H1 (cell line): Measurements from ENCODE around the gene TP63. TPM values are rescaled to one million over a fixed set of nuclear protein-coding genes. Genes with fewer than 3 reads are reported as not detected.

ENCODE experiments used
- CTCF ChIA-PET: fragments of 300-600 bp; sonication (Branson Sonifier 250); formaldehyde crosslinking; loops from one replicate; lab custom pipeline; 2021; ENCODE audit not compliant: partially characterized antibody; lab: Charles Lee
- POLR2A ChIA-PET: fragments of 300-600 bp; sonication (Branson Sonifier 250); formaldehyde crosslinking; loops from one replicate; lab custom pipeline; 2021; ENCODE audit warnings: inconsistent platforms; ENCODE audit not compliant: partially characterized antibody; lab: Charles Lee
- DNase-seq, 2 experiments: peaks; one replicate each; pipeline versions ENCODE4 v3.0.0 to v3.0.0-alpha.2; 2010 to 2022; ENCODE audit warnings: low spot score in 2 of 2, low read depth in 1 of 2, mixed read lengths in 1 of 2
- FAIRE-seq: peaks from 2 replicates; lab custom pipeline; 2011; peaks lifted over from hg19 to GRCh38; lab: Jason Lieb, UNC
- H2AFZ ChIP-seq: 2 replicates; pipeline ENCODE4 v1.8.1; 2012; ENCODE audit warnings: low read length, inconsistent platforms
- H2AK5ac ChIP-seq: 2 replicates; pipeline ENCODE4 v1.6.1; 2013; ENCODE audit warnings: low read depth, low read length
- H2BK120ac ChIP-seq: replicated peaks from 2 replicates; pipeline ENCODE3; 2013; ENCODE audit warnings: low read depth, low read length, inconsistent platforms
- H2BK12ac ChIP-seq: 2 replicates; pipeline ENCODE4 v1.6.1; 2013; ENCODE audit warnings: low read depth, low read length
- H2BK15ac ChIP-seq: 2 replicates; pipeline ENCODE4 v1.6.1; 2013; ENCODE audit warnings: low read length
- H2BK20ac ChIP-seq: 2 replicates; pipeline ENCODE4 v1.6.1; 2013; ENCODE audit warnings: low read length
- H2BK5ac ChIP-seq: 2 replicates; pipeline ENCODE4 v1.6.1; 2013; ENCODE audit warnings: low read depth, low read length
- H3K14ac ChIP-seq: 2 replicates; pipeline ENCODE4 v1.6.1; 2013; ENCODE audit warnings: inconsistent platforms; ENCODE audit not compliant: insufficient read length
- H3K18ac ChIP-seq: 2 replicates; pipeline ENCODE4 v1.6.1; 2013; ENCODE audit warnings: low read length; ENCODE audit errors: extremely low read depth
- H3K23ac ChIP-seq: 2 replicates; pipeline ENCODE4 v1.6.1; 2013; ENCODE audit warnings: inconsistent platforms; ENCODE audit not compliant: insufficient read length
- H3K23me2 ChIP-seq: 2 replicates; pipeline ENCODE4 v1.6.1; 2013; ENCODE audit warnings: low read depth, low read length
- H3K27ac ChIP-seq: 2 replicates; pipeline ENCODE4 v1.6.1; 2011; ENCODE audit warnings: low read depth, low read length, inconsistent platforms
- H3K27me3 ChIP-seq, 4 experiments: replicated peaks in 1 of 4; 1 replicate in 1 of 4; 2 replicates in 3 of 4; pipeline versions ENCODE4 v1.6.1 to v1.8.1; 2011 to 2013; ENCODE audit warnings: low read length in 3 of 4, mild to moderate bottlenecking in 3 of 4, inconsistent platforms in 2 of 4, mixed read lengths in 2 of 4, moderate library complexity in 1 of 4; ENCODE audit not compliant: control insufficient read depth in 3 of 4, insufficient read depth in 3 of 4; ENCODE audit errors: extremely low read depth in 1 of 4
- H3K36me3 ChIP-seq, 4 experiments: 2 replicates each; pipeline versions ENCODE4 v1.6.1 to v1.8.1; 2011 to 2013; ENCODE audit warnings: mild to moderate bottlenecking in 4 of 4, low read length in 3 of 4, moderate library complexity in 2 of 4, control low read depth in 1 of 4, inconsistent platforms in 1 of 4; ENCODE audit not compliant: insufficient read depth in 4 of 4, control insufficient read depth in 2 of 4
- H3K4ac ChIP-seq: replicated peaks from 2 replicates; pipeline ENCODE3; 2013; ENCODE audit warnings: low read length, low read depth, mixed read lengths, inconsistent platforms; ENCODE audit not compliant: insufficient read length
- H3K4me1 ChIP-seq, 4 experiments: replicated peaks in 1 of 4; 1 replicate in 1 of 4; 2 replicates in 3 of 4; pipeline versions ENCODE4 v1.6.1 to v1.8.1; 2011 to 2013; ENCODE audit warnings: low read length in 3 of 4, inconsistent platforms in 2 of 4, mixed read lengths in 1 of 4; ENCODE audit not compliant: insufficient read depth in 4 of 4, control insufficient read depth in 3 of 4
- H3K4me2 ChIP-seq, 2 experiments: 2 replicates each; pipeline versions ENCODE4 v1.6.1 to v1.8.1; 2011 to 2013; ENCODE audit warnings: low read depth in 2 of 2, low read length in 2 of 2, control low read depth in 1 of 2, inconsistent platforms in 1 of 2, mild to moderate bottlenecking in 1 of 2; ENCODE audit not compliant: insufficient read depth in 1 of 2
- H3K4me3 ChIP-seq, 4 experiments: fragments of 200-600, 300-600 bp in 1 of 4; sonication (generic), shearing (Covaris generic), sonication (Bioruptor Twin) in 1 of 4; 2 replicates each; pipeline versions ENCODE4 v1.5.1 to v1.8.1; 2011 to 2016; ENCODE audit warnings: low read length in 4 of 4, low read depth in 3 of 4, control low read depth in 2 of 4, inconsistent platforms in 2 of 4, mild to moderate bottlenecking in 2 of 4, mixed read lengths in 1 of 4, moderate library complexity in 1 of 4; ENCODE audit not compliant: insufficient read depth in 2 of 4; ENCODE audit errors: extremely low read depth in 1 of 4
- H3K56ac ChIP-seq: replicated peaks from 2 replicates; pipeline ENCODE3; 2013; ENCODE audit warnings: low read depth, mild to moderate bottlenecking, mixed read lengths, low read length, inconsistent platforms; ENCODE audit not compliant: insufficient read length
- H3K79me1 ChIP-seq: 2 replicates; pipeline ENCODE4 v1.6.1; 2013; ENCODE audit warnings: low read depth, low read length, control low read depth
- H3K79me2 ChIP-seq, 2 experiments: 2 replicates each; pipeline versions ENCODE4 v1.6.1 to v1.8.1; 2012 to 2013; ENCODE audit warnings: low read length in 2 of 2, mild to moderate bottlenecking in 2 of 2, inconsistent platforms in 1 of 2; ENCODE audit not compliant: insufficient read depth in 2 of 2, control insufficient read depth in 1 of 2
- H3K9ac ChIP-seq, 4 experiments: replicated peaks in 1 of 4; 1 replicate in 1 of 4; 2 replicates in 3 of 4; pipeline versions ENCODE4 v1.6.1 to v1.8.1; 2011 to 2013; ENCODE audit warnings: low read depth in 3 of 4, low read length in 3 of 4, control low read depth in 2 of 4, mild to moderate bottlenecking in 2 of 4, moderate library complexity in 2 of 4, inconsistent platforms in 1 of 4; ENCODE audit errors: extremely low read depth in 1 of 4
- H3K9me3 ChIP-seq, 2 experiments: 2 replicates each; pipeline versions ENCODE4 v1.6.1 to v1.8.1; 2012 to 2013; ENCODE audit warnings: mild to moderate bottlenecking in 2 of 2, moderate library complexity in 2 of 2, control low read depth in 1 of 2, inconsistent platforms in 1 of 2, low read depth in 1 of 2, low read length in 1 of 2, mixed read lengths in 1 of 2; ENCODE audit not compliant: insufficient read depth in 2 of 2
- H4K20me1 ChIP-seq, 2 experiments: replicated peaks in 1 of 2; 2 replicates each; pipeline versions ENCODE3 to v1.8.1; 2011 to 2013; ENCODE audit warnings: inconsistent platforms in 2 of 2, low read length in 2 of 2, mild to moderate bottlenecking in 1 of 2; ENCODE audit not compliant: insufficient read depth in 2 of 2, control insufficient read depth in 1 of 2
- H4K5ac ChIP-seq: 2 replicates; pipeline ENCODE4 v1.6.1; 2013; ENCODE audit warnings: low read length, low read depth, mixed read lengths, inconsistent platforms; ENCODE audit not compliant: insufficient read length
- H4K8ac ChIP-seq: 2 replicates; pipeline ENCODE4 v1.8.0; 2013; ENCODE audit warnings: mild to moderate bottlenecking, moderate library complexity, low read length, inconsistent platforms; ENCODE audit not compliant: insufficient read depth; ENCODE audit errors: extremely low read depth
- H4K91ac ChIP-seq: replicated peaks from 2 replicates; pipeline ENCODE3; 2013; ENCODE audit warnings: low read length, mixed read lengths, inconsistent platforms; ENCODE audit not compliant: insufficient read length
- ATF2 ChIP-seq: IDR thresholded peaks from 2 replicates; pipeline ENCODE4 v1.6.1; 2012; ENCODE audit warnings: low read length, inconsistent platforms
- BCL11A ChIP-seq, 2 experiments: IDR thresholded peaks; one replicate each; pipeline ENCODE4 v1.6.1; 2011; ENCODE audit warnings: low read depth in 2 of 2, low read length in 2 of 2, mild to moderate bottlenecking in 2 of 2
- BRCA1 ChIP-seq: IDR thresholded peaks from 2 replicates; pipeline ENCODE4 v1.6.1; 2012; ENCODE audit warnings: low read depth, low read length, improper control_type of control experiment
- CBX5 ChIP-seq: fragments of 300-800, 300-1000 bp; sonication (generic); IDR thresholded peaks from 2 replicates; pipeline ENCODE4 v1.7.1; 2016; ENCODE audit warnings: antibody characterized with exemption, low read length, low read depth
- E2F6 ChIP-seq: IDR thresholded peaks from 2 replicates; pipeline ENCODE4 v1.6.1; 2012; ENCODE audit warnings: inconsistent platforms
- SP4 ChIP-seq: IDR thresholded peaks from 2 replicates; pipeline ENCODE4 v1.6.1; 2012; ENCODE audit warnings: low read length, inconsistent platforms
- SUZ12 ChIP-seq: fragments of 200-600 bp; sonication (generic); IDR thresholded peaks from 2 replicates; pipeline ENCODE4 v1.6.1; 2012; ENCODE audit warnings: mild to moderate bottlenecking, inconsistent platforms, low read length, moderate library complexity, mixed read lengths
- TAF7 ChIP-seq: optimal IDR thresholded peaks from 2 replicates; pipeline ENCODE3; 2011; ENCODE audit warnings: low read depth, mild to moderate bottlenecking, inconsistent platforms, low read length, moderate library complexity, borderline replicate concordance
- TEAD4 ChIP-seq: IDR thresholded peaks from 2 replicates; pipeline ENCODE4 v1.6.1; 2012; ENCODE audit warnings: low read depth, low read length, inconsistent platforms, mixed read lengths
- WGBS, 2 experiments: shearing (Covaris generic) in 1 of 2; methylation state at CpG; one replicate each; pipeline versions ENCODE4 v1.1.6 to v1.1.7; 2013 to 2015; ENCODE audit warnings: low lambda C conversion rate in 2 of 2, mixed read lengths in 2 of 2, inconsistent platforms in 1 of 2, low coverage in 1 of 2, missing lambda C conversion rate in 1 of 2; ENCODE audit not compliant: insufficient replicate concordance in 2 of 2, insufficient coverage in 1 of 2, insufficient read length in 1 of 2; ENCODE audit errors: extremely low coverage in 1 of 2, missing lambda C conversion rate in 1 of 2; 5-methylcytosine and 5-hydroxymethylcytosine counted together
- polyA plus RNA-seq, 7 experiments: library from polyadenylated mRNA; depleted of rRNA in 3 of 7; stranded (reverse) in 5 of 7; unstranded in 2 of 7; fragments of >200 nt in 5 of 7; fragments of 200-250 nt in 2 of 7; gene quantifications; 1 replicate in 5 of 7; 2 replicates in 1 of 7; 4 replicates in 1 of 7; pipeline versions ENCODE4 v1.2.1 to v1.2.3, GENCODE V29; 2011 to 2013; ENCODE audit warnings: missing spikeins in 2 of 7, mixed read lengths in 2 of 7
- total RNA-seq: library from RNA; stranded (reverse); fragmentation: NEBNext Ultra II Directional; extraction: Animal tissue kit (Norgen Biotek cat#: 25700); gene quantifications from 2 replicates; pipeline ENCODE4 v1.2.1, GENCODE V29; 2021
- TF ChIP-seq, protein P1 (sequence below), 3 experiments: IDR thresholded peaks; 1 replicate in 2 of 3; 2 replicates in 1 of 3; pipeline versions ENCODE4 v1.5.1 to v1.6.1; 2011; ENCODE audit warnings: low read length in 3 of 3, mild to moderate bottlenecking in 3 of 3, inconsistent platforms in 2 of 3, low read depth in 1 of 3, moderate library complexity in 1 of 3; ENCODE audit not compliant: insufficient read depth in 1 of 3; ENCODE audit errors: control extremely low read depth in 1 of 3

The TP63 gene
- total and polyA plus RNA-seq, 2 of the 8 experiments (the other 6 are each of a cell fraction or from before 2014, with no cell fraction given) = not detected

DNA sequence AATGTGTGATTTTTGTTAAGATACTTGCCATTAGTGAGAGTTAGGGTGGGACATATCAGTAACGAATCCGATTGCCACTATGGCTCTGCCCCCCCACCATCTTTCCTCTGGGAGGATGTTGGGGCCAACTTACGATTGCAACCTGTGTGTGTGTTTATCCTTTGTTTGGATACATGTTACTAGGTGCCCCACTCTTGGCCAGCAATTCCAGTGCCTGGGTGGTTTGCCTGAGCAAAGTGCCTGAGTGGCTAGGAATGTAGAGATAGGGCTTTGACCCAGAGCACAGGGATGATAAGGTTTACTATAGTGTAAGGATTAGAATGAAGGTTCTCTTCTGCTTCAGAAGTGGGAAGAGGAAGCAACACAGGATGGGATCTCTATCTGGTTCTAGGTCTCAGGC lies 231.8 kb downstream of the TP63 start:
- 92% methylated on average over 3 of the region's 3 CpGs; no CpG with 5 or more reads in 1 of the 2 experiments for WGBS, 2 experiments
- H2AK5ac ChIP-seq = no peak overlapping the region
- no peak overlapping the region for H3K27ac ChIP-seq
- no peak overlapping the region for H3K4me2 ChIP-seq
- H2BK15ac ChIP-seq = peak overlapping the region; percentile 31; the same call in 1 of the 2 replicates
- H2BK20ac ChIP-seq = no peak overlapping the region
- H4K20me1 ChIP-seq = no peaks in the 10 kb centered on the region
- H4K91ac ChIP-seq = no peak overlapping the region
- no peak overlapping the region for H4K5ac ChIP-seq
- H2BK5ac ChIP-seq = no peak overlapping the region
- H4K8ac ChIP-seq = no peak overlapping the region
- no peaks in the 10 kb centered on the region for H3K23me2 ChIP-seq
- no peak for DNase-seq
- H3K4me3 ChIP-seq = no peak overlapping the region
- no peaks in the 10 kb centered on the region for H3K9me3 ChIP-seq
- H3K18ac ChIP-seq = no peak overlapping the region
- POLR2A ChIA-PET = no interaction called here
- no peak overlapping the region for H2BK120ac ChIP-seq
- no peak overlapping the region for H2BK12ac ChIP-seq
- no peak overlapping the region for H3K9ac ChIP-seq
- CTCF ChIA-PET = no interaction called here
- FAIRE-seq = no peak
- no peaks in the 10 kb centered on the region for H3K36me3 ChIP-seq
- H3K4me1 ChIP-seq = no peaks in the 10 kb centered on the region
- H3K56ac ChIP-seq = no peak overlapping the region
- H2AFZ ChIP-seq = peak overlapping the region; percentile 55; the same call in 1 of the 2 replicates
- no peaks in the 10 kb centered on the region for H3K79me1 ChIP-seq
- no peaks in the 10 kb centered on the region for H3K27me3 ChIP-seq
- no peak overlapping the region for H3K14ac ChIP-seq
- H3K4ac ChIP-seq = no peak overlapping the region
- H3K79me2 ChIP-seq = no peaks in the 10 kb centered on the region
- no peak overlapping the region for H3K23ac ChIP-seq
- TF ChIP-seq BCL11A (IDR thresholded peaks at IDR 0.05; ENCODE audit: low read depth in 2 of 2, low read length in 2 of 2) (no peak), ATF2 (no peak), CBX5 (no peak), SP4 (no peak), TEAD4 (no peak), TAF7 (no peak), SUZ12 (no peak), BRCA1 (no peak), E2F6 (no peak)
- TF ChIP-seq, protein P1, sequence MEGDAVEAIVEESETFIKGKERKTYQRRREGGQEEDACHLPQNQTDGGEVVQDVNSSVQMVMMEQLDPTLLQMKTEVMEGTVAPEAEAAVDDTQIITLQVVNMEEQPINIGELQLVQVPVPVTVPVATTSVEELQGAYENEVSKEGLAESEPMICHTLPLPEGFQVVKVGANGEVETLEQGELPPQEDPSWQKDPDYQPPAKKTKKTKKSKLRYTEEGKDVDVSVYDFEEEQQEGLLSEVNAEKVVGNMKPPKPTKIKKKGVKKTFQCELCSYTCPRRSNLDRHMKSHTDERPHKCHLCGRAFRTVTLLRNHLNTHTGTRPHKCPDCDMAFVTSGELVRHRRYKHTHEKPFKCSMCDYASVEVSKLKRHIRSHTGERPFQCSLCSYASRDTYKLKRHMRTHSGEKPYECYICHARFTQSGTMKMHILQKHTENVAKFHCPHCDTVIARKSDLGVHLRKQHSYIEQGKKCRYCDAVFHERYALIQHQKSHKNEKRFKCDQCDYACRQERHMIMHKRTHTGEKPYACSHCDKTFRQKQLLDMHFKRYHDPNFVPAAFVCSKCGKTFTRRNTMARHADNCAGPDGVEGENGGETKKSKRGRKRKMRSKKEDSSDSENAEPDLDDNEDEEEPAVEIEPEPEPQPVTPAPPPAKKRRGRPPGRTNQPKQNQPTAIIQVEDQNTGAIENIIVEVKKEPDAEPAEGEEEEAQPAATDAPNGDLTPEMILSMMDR (IDR thresholded peaks at IDR 0.05; ENCODE audit: control extremely low read depth in 1 of 3, insufficient read depth in 1 of 3, low read depth in 1 of 3, low read length in 3 of 3) = no peak
